ENCODE measurements around the gene MTG2.

MTG2 gene

GRCh38 chr20:62182469-62183425, at the start of gene MTG2:
MTG2 (plus strand) TSS chr20:62183028; CDS start chr20:62193421, 10,393 bp downstream.
- peak; percentile 99 for DNase-seq

GRCh38 chr20:62133051-62133845, 49.6 kb upstream of the MTG2 start:
- no peak for DNase-seq

GRCh38 chr20:62133864-62134263, 49.0 kb upstream of the MTG2 start:
- peak; percentile 72 for DNase-seq

GRCh38 chr20:62134735-62135231, 48.0 kb upstream of the MTG2 start:
- no peak for DNase-seq

GRCh38 chr20:62135573-62136266, 47.1 kb upstream of the MTG2 start:
- no peak for DNase-seq

GRCh38 chr20:62136283-62137091, 46.3 kb upstream of the MTG2 start:
- peak; percentile 83 for DNase-seq

GRCh38 chr20:62137092-62137384, 45.8 kb upstream of the MTG2 start:
- DNase-seq: no peak

- DNase-seq: no peak
These were observed 45.2 kb upstream of the MTG2 start for GRCh38 chr20:62137478-62138203.

GRCh38 chr20:62138204-62138543, 44.7 kb upstream of the MTG2 start:
- DNase-seq: no peak

- no peak for DNase-seq
These were observed 43.9 kb upstream of the MTG2 start for GRCh38 chr20:62138912-62139311.

- no peak for DNase-seq
These were observed 43.2 kb upstream of the MTG2 start for GRCh38 chr20:62139636-62140035.

- DNase-seq: no peak
These were observed 41.8 kb upstream of the MTG2 start for GRCh38 chr20:62141043-62141396.

GRCh38 chr20:62141397-62142251, 41.2 kb upstream of the MTG2 start:
- no peak for DNase-seq

GRCh38 chr20:62142252-62143080, 40.4 kb upstream of the MTG2 start:
- no peak for DNase-seq

GRCh38 chr20:62143081-62143956, 39.5 kb upstream of the MTG2 start, which contains the start of the genes PSMA7 and SS18L1:
PSMA7 (minus strand) TSS chr20:62143394; CDS start chr20:62143303, 91 bp downstream.
SS18L1 (plus strand) TSS chr20:62143769; CDS start chr20:62143821, 52 bp downstream.
- peak; percentile 98 for DNase-seq

- DNase-seq: peak; percentile 93
These were observed 38.6 kb upstream of the MTG2 start for GRCh38 chr20:62143957-62144825.

GRCh38 chr20:62145688-62146018, 37.2 kb upstream of the MTG2 start:
- DNase-seq: no peak

All from 8988T (cell line).